ENCODE results near the gene AKT2. TPM values are rescaled to one million over a fixed set of nuclear protein-coding genes. Genes with fewer than 3 reads are reported as not detected.

The AKT2 gene
- total RNA-seq, 1 experiment from 2014 or later: 53.8 TPM

DNA sequence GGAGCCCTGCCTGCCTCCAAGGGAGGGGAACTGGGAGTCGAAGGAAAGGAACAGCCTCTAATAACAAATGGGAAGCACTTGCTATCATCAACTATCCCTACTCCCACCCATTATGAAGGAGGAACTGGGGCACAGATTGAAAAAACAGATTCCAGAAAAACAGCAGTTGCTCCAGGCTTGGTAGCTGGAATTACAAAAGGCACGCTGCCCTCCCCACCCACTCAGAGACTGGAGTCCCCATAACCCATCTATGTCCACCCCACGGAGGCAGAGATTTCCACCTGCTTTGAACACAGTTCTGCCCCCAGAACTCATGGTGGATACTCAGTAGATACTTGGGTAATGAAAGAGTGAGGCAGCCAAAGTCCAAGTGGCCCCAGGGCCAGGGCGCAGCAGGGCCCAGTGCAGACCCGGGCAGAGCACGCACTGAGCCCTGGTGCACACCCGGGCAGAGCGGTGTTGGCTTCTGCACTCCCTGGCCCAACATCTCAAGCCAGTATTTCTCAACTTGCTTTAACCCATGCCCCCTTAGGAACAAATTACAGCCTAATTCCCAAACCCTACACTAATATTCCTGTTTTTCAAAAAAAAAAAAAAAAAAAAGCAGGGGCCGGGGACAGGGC is 39.5 kb downstream of the AKT2 start:
- in situ Hi-C loops (cut with HindIII; ENCODE audit: low pct_unique_long_range_greater_than_20kb, low sequenced_read_pairs): no loop called here
- DNase-seq (ENCODE audit: low read depth, low spot score): no peak

DNA sequence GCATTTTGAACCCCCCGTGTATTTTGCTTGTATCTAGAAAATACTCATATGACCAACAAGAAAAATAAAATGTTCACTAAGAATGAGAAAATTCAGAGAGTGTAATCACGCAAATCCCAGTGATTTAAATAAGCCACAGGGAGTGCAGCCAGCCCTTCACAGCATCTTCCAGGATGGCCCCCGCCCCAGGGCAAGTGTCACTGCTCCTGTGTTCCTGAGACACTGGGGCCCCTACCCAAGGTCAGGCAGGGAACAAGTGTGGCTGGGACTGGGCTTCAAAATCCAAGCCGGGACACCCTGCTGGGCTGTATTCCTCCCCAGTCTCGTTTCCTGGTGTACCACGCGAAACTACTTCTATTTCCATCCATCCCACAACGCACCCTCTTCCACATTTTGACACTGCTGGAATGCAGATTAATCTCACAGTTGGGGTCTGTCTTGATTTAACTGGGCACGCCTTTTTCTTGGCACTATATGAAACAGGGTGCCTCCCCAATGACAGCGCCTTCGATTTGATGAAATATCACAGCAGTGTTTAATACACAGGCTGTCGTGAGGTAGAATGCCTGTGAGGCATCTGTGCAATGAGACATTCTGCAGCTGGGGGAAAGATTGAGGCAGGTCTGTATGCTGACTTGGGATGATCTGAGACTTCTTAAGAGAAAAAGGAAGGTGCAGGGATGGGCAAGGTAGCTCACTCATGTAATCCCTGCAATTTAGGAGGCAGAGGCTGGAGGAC is 40.4 kb downstream of the AKT2 start:
- DNase-seq (ENCODE audit: low read depth, low spot score): no peak
- in situ Hi-C loops (cut with HindIII; ENCODE audit: low pct_unique_long_range_greater_than_20kb, low sequenced_read_pairs): no loop called here

DNA sequence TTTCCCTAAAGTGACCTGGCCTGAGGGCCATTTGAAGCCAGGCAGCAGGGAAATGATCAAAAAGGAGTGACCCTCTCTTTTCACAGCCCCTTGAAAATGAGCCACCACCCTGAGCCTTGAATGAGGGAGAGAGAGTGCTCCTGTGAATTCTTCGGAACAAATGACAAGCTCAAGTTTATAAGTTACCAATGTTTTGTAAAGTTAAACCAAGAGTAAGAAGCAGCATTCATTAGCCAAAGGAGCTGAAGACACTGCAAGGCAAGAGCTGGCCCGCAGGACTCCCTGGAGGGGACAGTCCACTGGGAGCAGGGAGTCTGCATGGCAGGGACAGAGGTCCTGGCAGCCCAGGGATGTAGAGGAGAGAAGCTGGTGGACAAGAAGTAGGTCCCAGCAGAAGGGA is 42.0 kb downstream of the AKT2 start:
- no peak for DNase-seq (ENCODE audit: low read depth, low spot score)
- in situ Hi-C loops (cut with HindIII; ENCODE audit: low pct_unique_long_range_greater_than_20kb, low sequenced_read_pairs): no loop called here

DNA sequence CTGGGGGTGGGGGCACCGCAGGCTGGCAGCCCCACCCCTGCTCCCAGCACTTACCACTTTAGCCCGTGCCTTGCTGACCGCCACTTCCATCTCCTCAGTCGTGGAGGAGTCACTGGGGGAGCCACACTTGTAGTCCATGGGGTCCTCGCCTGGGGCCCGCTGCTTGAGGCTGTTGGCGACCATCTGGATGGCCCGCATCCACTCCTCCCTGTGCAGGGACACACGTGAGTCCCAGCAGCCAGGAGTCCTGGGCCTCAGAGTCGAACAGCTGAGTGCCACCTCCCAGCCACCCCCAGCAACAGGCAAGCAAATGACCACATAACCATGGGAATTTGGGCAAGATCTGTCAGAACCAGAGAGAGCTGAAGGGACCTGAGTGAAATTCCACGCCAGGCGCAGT is 42.7 kb downstream of the AKT2 start:
- in situ Hi-C loops (cut with HindIII; ENCODE audit: low pct_unique_long_range_greater_than_20kb, low sequenced_read_pairs): no loop called here
- DNase-seq (ENCODE audit: low read depth, low spot score): no peak

DNA sequence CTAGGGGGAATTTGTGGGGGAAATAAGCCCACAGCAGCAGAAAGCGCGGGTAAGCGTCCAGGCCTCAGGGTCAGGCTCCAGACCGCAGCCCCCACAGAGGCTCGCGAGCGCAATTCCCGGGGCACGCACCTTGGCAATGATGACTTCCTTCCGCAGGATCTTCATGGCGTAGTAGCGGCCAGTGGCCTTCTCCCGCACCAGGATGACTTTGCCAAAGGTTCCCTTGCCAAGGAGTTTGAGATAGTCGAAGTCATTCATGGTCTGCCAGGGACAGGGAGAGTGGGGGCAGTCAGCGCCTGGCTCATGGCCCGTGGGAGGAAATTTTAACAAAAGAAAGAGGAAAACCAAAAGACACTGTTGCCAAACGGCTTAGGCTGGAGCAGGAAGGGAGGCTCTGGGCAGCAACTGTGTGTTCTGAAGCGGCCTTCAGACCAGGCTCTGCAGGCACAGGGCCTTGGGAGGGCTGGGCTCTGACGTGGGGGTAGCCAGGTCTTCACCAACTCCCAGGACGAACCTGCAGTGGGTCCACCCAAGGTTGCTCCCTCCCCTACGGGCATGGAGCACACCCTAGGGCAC is 43.2 kb downstream of the AKT2 start:
- no peak for DNase-seq (ENCODE audit: low read depth, low spot score)

DNA sequence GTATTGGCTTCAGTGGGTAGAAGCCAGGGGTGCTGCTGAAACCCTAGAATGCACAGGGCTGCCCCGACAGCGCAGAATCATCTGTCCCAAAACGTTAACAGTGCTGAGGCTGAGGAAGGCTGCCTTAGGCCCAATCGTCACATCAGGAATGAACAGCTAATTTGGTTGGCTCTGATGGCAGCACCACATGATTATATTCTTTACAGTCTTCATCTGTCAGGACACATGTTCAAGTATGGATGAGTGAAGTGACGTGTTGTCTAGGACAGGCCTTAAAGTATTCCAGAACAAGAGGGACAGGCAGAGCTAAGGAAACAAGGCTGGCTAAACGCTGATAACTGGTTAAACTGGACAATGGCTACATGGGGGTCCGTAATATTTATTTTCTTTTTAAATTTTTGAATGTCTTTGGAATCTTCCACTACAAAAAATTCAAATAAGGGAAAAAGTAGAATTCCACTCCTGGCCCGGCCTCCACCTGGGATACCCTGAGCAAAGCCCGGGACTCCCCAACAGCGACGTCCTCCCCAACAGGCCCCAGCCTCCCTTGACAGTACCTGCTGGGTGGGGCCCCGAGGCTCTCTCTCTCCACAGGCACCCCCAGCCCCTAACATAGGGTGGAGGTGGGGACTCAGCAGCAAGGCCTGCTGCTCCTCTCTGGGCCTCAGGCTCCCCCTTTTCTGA is 43.9 kb downstream of the AKT2 start:
- in situ Hi-C loops (cut with HindIII; ENCODE audit: low pct_unique_long_range_greater_than_20kb, low sequenced_read_pairs): no loop called here
- no peak for DNase-seq (ENCODE audit: low read depth, low spot score)

More for the DNA sequence above, 43.2 kb downstream of the AKT2 start:
- in situ Hi-C loops (cut with HindIII; ENCODE audit: low pct_unique_long_range_greater_than_20kb, low sequenced_read_pairs): no loop called here

DNA sequence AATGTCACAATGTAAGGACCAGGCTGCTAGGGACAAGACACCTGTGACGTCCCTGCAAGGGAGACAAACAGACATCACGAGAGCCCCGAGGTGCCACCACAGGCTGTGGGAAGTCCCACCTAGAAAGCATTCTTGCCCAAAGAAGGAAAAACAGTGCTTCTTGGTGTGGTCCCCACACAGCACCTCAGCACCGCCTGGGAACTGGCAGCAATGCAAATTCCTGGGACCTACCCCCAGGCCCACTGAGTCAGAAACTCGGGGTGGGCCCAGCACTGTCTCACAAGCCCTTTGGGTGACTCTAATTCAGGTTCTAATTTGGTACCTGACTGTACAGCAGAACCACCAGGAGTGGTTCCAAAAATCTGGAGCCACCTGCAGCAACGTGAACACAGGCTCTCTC is 44.8 kb downstream of the AKT2 start:
- in situ Hi-C loops (cut with HindIII; ENCODE audit: low pct_unique_long_range_greater_than_20kb, low sequenced_read_pairs): no loop called here
- DNase-seq (ENCODE audit: low read depth, low spot score): no peak

DNA sequence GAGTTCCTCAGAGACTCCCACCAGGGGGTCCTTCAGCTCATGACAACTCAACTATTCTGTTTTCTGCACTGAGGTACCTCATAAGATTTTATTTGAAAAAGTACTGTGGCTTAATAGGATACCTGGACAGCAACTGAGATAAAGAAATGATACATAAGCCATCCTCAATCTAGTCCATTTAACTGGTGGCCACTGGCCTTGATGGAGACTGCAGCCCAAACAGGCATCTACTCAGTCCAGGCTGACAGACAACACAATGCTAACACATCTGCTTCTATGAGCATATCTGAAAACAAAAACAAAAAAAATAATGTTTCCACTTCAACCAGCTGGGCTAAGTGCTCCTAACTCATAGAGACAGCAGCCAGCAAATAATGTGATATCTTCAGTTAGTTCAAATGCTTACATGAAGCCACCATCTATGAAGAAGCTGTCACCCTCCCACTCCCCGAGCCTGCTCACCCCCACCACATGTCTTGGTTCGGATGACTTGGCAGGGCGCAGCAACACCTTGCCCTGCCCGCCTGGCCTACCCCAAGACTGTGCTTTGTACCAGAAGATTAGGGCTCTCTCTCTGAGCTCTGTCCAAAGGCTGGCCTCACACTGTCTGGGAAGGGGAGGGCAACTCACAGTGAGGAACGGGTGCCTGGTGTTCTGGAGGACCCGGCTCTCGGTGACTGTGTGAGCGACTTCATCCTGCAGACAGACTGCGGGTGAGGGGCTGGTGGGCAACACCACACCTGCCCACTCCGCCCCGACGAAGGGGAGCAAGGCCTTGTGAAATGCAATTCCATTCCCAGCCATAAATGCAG is 45.5 kb downstream of the AKT2 start:
- DNase-seq (ENCODE audit: low read depth, low spot score): no peak
- in situ Hi-C loops (cut with HindIII; ENCODE audit: low pct_unique_long_range_greater_than_20kb, low sequenced_read_pairs): no loop called here

DNA sequence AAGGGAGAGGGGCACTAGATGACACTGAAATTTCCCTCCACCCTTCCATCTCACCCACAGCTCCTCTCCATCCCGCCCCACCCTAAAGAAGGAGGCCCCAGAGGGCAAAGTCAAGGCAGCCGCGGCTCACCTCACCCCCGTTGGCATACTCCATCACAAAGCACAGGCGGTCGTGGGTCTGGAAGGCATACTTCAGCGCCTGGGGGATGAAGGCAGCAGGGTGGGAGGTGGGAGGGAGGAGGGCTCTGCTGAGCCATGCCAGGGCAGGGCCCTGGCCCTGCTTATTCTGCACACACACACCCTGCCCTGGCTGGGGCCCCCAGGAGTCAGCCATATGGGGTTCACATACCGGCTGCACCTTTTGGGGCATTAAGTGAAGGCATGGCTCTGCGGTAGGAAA is 46.4 kb downstream of the AKT2 start:
- in situ Hi-C loops (cut with HindIII; ENCODE audit: low pct_unique_long_range_greater_than_20kb, low sequenced_read_pairs): no loop called here
- DNase-seq (ENCODE audit: low read depth, low spot score): no peak

DNA sequence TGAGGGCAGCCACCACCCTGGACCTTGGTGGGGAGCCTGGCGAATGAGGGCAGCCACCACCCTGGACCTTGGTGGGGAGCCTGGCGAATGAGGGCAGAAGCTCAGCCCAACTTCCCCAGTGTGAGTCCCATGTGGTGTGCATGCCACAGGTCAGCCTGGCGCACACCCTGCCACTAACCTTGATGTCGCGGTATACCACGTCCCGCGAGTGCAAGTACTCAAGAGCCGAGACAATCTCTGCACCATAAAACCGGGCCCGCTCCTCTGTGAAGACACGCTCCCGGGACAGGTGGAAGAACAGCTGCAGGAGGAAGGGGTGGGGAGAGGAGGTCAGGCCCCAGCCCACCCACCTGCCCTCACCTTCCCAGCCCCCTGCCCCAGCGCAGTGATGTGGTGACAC is 47.4 kb downstream of the AKT2 start:
- in situ Hi-C loops (cut with HindIII; ENCODE audit: low pct_unique_long_range_greater_than_20kb, low sequenced_read_pairs): no loop called here
- no peak for DNase-seq (ENCODE audit: low read depth, low spot score)

DNA sequence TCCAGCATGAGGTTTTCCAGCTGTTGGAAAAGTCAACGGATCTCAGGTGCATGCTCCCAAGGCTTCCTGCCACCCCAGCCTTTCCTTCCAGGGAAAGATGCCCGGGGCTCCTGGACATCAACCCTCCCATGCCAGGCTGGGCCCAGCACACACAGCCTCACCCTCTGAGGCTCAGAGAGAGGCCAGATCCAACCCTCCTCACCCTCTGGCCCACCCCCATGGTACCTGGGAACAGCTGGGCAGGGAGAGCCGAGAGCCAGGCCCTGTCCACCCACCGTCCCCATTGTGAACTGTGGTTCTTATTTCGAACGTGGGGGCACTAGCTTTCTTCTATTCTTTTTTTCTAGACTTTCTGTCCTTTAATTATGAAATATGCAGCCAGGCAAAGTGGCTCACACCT is 48.8 kb downstream of the AKT2 start:
- in situ Hi-C loops (cut with HindIII; ENCODE audit: low pct_unique_long_range_greater_than_20kb, low sequenced_read_pairs): no loop called here
- no peak for DNase-seq (ENCODE audit: low read depth, low spot score)

DNA sequence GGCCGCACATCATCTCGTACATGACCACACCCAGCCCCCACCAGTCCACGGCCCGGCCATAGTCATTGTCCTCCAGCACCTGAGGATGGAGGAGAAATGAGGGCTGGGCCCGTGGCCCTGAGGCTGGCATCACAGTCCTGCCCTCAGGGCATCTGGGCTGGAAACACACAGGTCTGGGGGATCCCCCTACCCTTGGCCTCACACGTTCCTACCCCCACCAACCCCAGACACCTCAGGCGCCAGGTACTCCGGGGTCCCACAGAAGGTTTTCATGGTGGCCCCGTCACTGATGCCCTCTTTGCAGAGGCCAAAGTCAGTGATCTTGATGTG is 49.2 kb downstream of the AKT2 start:
- DNase-seq (ENCODE audit: low read depth, low spot score): no peak
- in situ Hi-C loops (cut with HindIII; ENCODE audit: low pct_unique_long_range_greater_than_20kb, low sequenced_read_pairs): no loop called here

DNA sequence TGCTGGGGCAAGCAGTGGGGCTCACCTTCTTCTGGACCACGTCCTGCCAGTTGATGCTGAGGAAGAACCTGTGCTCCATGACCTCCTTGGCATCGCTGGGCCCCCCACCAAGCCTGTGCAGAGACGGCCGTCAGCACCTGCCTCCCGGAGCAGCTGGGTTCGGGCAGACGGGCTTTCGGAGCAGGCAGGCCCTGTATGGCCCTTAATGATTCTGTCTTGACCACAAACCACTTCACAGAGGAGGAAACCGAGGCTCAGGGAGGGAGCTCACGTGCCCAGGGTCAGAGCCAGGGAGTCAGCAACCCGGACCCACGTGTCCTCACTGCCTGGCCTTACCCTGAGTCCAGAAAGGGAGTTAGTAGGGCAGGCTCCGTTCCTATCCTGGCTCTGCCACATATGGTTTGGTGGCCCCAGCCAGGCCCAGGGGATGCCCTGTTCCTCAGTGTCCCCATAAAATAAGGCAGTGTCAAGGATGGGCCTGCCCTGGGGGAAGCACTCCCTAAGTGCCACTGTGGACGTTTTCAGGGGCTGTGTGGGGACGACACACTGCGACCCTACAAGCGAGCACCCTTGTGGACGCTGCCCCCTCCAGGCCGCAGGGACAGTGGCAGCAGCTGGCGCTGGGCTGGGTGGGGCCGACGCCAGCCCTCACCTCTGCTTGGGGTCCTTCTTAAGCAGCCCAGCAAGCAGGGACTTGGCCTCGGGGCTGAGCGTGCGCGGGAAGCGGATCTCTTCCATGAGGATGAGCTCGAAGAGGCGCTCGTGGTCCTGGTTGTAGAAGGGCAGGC is 49.7 kb downstream of the AKT2 start:
- in situ Hi-C loops (cut with HindIII; ENCODE audit: low pct_unique_long_range_greater_than_20kb, low sequenced_read_pairs): no loop called here
- DNase-seq (ENCODE audit: low read depth, low spot score): no peak

DNA sequence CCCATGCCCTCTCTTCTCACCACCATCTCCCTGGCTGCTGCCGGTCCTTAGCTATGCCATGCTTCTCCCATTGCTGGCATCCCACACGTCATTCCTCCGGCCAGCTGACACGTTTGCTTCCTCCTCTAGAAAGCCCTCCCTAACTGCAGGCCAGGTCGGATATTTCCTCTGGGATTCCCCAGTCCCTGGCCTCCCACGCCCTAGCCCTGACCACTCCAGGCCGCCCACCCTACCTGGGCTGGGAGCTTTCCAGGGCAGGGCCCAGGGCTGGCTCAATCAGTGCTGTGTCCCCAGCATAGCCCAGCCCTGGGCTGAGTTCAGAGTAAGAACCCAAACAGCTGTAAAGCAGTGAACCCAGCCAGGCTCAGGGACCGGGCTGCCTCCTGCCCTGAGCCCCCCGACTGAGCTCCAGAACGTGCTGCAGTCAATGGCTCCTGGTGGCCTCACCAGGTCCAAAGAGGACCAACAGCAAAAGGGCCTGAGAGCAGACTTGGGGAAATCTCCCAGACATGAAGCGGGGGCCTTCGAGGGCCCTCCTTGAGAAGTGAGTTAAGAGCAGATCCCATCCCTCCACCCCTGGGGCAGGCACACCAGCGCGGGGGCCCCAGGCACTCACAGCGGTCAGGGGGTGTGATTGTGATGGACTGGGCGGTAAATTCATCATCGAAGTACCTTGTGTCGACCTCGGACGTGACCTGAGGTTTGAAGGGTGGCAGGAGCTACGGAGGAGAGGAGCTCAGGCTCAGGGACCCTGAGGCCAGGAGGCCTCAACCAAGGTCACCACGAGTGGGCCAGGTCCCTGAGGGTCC is 50.5 kb downstream of the AKT2 start:
- no peak for DNase-seq (ENCODE audit: low read depth, low spot score)
- in situ Hi-C loops (cut with HindIII; ENCODE audit: low pct_unique_long_range_greater_than_20kb, low sequenced_read_pairs): no loop called here

DNA sequence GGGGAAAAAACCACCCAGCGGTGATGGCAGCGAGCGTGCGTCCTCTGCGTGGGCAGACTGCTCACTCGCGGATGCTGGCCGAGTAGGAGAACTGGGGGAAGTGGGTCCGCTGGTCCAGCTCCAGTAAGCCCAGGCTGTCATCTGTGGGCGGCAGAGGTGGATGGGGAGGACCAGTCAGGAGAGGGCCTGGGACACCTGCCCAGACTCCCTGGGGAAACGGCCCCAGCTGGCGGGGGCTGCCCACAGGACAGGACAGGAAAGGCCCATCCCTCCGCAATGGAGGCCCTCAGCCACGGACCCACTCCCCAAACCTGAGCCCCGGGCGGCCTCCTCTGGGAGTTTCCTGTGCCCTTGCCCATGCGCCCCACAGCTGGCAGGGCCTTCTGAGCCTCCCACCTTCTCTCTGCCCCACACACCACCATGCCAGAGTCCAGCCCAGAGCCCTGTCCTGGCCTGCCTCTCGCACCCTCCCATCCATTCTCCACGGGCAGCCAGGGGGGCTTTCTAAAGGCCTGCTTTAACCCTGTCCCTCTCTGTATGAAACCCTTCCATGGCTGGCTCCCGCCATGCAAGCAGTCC is 51.2 kb downstream of the AKT2 start:
- in situ Hi-C loops (cut with HindIII; ENCODE audit: low pct_unique_long_range_greater_than_20kb, low sequenced_read_pairs): no loop called here
- no peak for DNase-seq (ENCODE audit: low read depth, low spot score)
